Endothelial cell of umbilical vein (primary cell): ENCODE data around the gene HOXA10.

Source experiments
- CTCF ChIP-seq, 2 donors: IDR thresholded peaks; 1 replicate in 1 of 2; 2 replicates in 1 of 2; pipeline ENCODE4 v1.5.1; 2011; ENCODE audit warnings: low read length in 2 of 2, mild to moderate bottlenecking in 2 of 2, moderate library complexity in 2 of 2, control low read depth in 1 of 2, inconsistent platforms in 1 of 2, low read depth in 1 of 2; ENCODE audit not compliant: insufficient read depth in 1 of 2; ENCODE audit errors: extremely low read depth in 1 of 2
- POLR2A ChIP-seq: IDR thresholded peaks from 2 replicates; pipeline ENCODE4 v1.6.1; 2012; ENCODE audit warnings: low read depth, mild to moderate bottlenecking, control low read depth, low read length

DNA sequence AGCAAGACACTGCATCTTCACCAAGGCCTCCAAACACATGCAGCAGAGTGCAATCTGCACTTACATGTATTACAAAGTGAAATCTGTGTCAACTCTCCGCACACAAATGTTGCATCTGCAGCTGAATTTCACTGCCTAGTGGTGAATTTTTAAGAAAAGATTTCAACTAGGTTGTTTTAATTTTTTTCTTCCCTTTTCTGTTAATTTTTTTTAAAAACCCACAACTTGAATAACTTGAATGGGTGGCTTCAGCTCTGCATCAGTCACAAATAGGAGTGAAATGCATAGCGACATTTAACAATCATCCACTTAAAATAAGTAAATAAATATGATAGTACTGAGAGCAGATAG is 19.9 kb upstream of the HOXA10 start:
- TF ChIP-seq CTCF (IDR thresholded peaks at IDR 0.05; ENCODE audit: extremely low read depth in 1 of 2, insufficient read depth in 1 of 2, low read depth in 1 of 2, low read length in 2 of 2) (no peak), POLR2A (no peak)
